Ishikawa (cell line): Measurements from ENCODE around the gene MEPCE.

Experiments used
- CEBPB ChIP-seq: IDR thresholded peaks from 2 replicates; pipeline ENCODE4 v1.6.1; 2012
- CREB1 ChIP-seq: IDR thresholded peaks from 2 replicates; pipeline ENCODE4 v1.6.1; 2012; ENCODE audit warnings: low read depth
- EGR1 ChIP-seq: IDR thresholded peaks from 2 replicates; pipeline ENCODE4 v1.6.1; 2012
- EP300 ChIP-seq: IDR thresholded peaks from 2 replicates; pipeline ENCODE4 v1.6.1; 2012; ENCODE audit warnings: borderline replicate concordance
- FOXM1 ChIP-seq: IDR thresholded peaks from 2 replicates; pipeline ENCODE4 v1.6.1; 2012; ENCODE audit warnings: low read depth, borderline replicate concordance
- NFIC ChIP-seq: IDR thresholded peaks from 2 replicates; pipeline ENCODE4 v1.6.1; 2012
- RAD21 ChIP-seq: IDR thresholded peaks from 2 replicates; pipeline ENCODE4 v1.6.1; 2012; ENCODE audit warnings: low read depth
- TAF1 ChIP-seq: IDR thresholded peaks from 2 replicates; pipeline ENCODE4 v1.6.1; 2012; ENCODE audit warnings: low read depth, mild to moderate bottlenecking
- TEAD4 ChIP-seq: IDR thresholded peaks from 2 replicates; pipeline ENCODE4 v1.6.1; 2012
- YY1 ChIP-seq: IDR thresholded peaks from 2 replicates; pipeline ENCODE4 v1.6.1; 2012; ENCODE audit warnings: low read depth
- ZBTB7A ChIP-seq: IDR thresholded peaks from 2 replicates; pipeline ENCODE4 v1.6.1; 2012; ENCODE audit warnings: low read depth
- TF ChIP-seq, protein P1 (sequence below): IDR thresholded peaks from 2 replicates; pipeline ENCODE4 v1.6.1; 2012; ENCODE audit warnings: low read depth, mild to moderate bottlenecking
- TF ChIP-seq, protein P2 (sequence below): IDR thresholded peaks from 2 replicates; pipeline ENCODE4 v1.6.1; 2012
- TF ChIP-seq, protein P3 (sequence below): IDR thresholded peaks from 2 replicates; pipeline ENCODE4 v1.6.1; 2012

DNA sequence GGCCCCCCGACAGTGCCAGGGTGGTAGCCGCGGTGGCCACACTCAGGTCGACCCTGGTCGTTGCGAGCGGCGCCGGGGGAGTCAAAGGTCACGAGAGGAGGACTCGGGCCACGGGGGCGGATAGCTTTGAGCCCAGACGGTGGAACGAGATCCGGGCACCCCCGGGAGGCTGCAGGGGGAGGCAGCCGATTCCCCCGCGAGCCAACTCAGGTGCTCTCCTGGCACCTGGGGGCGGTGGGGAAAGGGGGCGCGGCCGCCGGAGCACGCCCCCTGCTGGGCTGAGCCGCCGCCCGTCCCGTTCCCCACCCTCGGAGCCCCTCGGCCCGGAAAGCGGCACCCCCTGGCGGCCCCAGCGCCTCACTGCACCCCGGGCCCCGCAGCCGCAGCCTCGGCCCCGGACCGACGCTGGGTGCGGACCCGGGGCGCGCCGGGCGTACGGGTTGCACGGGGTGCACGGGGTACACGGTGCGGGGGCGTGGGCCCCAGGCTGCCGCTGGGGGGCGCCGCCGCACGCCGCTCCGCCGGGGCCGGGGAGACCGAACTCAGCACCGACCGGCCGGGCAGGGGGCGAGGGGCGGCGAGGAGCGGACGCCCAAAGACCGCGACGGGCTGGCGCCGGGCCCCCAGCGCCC is 53.6 kb downstream of the MEPCE start:
- TF ChIP-seq YY1 (no peak), NFIC (no peak), EGR1 (peak; percentile 61), RAD21 (peak; percentile 39; the same call in 1 of the 2 replicates), ZBTB7A (peak; percentile 97), EP300 (no peak), TAF1 (0 out of 2 replicates have a peak, but pooled peaks have one; percentile 4), FOXM1 (no peak), TEAD4 (no peak), CREB1 (no peak), CEBPB (no peak)
- TF ChIP-seq, protein P1, sequence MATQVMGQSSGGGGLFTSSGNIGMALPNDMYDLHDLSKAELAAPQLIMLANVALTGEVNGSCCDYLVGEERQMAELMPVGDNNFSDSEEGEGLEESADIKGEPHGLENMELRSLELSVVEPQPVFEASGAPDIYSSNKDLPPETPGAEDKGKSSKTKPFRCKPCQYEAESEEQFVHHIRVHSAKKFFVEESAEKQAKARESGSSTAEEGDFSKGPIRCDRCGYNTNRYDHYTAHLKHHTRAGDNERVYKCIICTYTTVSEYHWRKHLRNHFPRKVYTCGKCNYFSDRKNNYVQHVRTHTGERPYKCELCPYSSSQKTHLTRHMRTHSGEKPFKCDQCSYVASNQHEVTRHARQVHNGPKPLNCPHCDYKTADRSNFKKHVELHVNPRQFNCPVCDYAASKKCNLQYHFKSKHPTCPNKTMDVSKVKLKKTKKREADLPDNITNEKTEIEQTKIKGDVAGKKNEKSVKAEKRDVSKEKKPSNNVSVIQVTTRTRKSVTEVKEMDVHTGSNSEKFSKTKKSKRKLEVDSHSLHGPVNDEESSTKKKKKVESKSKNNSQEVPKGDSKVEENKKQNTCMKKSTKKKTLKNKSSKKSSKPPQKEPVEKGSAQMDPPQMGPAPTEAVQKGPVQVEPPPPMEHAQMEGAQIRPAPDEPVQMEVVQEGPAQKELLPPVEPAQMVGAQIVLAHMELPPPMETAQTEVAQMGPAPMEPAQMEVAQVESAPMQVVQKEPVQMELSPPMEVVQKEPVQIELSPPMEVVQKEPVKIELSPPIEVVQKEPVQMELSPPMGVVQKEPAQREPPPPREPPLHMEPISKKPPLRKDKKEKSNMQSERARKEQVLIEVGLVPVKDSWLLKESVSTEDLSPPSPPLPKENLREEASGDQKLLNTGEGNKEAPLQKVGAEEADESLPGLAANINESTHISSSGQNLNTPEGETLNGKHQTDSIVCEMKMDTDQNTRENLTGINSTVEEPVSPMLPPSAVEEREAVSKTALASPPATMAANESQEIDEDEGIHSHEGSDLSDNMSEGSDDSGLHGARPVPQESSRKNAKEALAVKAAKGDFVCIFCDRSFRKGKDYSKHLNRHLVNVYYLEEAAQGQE: no peak
- TF ChIP-seq, protein P2, sequence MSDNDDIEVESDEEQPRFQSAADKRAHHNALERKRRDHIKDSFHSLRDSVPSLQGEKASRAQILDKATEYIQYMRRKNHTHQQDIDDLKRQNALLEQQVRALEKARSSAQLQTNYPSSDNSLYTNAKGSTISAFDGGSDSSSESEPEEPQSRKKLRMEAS: peak; percentile 25; the same call in 1 of the 2 replicates
- TF ChIP-seq, protein P3, sequence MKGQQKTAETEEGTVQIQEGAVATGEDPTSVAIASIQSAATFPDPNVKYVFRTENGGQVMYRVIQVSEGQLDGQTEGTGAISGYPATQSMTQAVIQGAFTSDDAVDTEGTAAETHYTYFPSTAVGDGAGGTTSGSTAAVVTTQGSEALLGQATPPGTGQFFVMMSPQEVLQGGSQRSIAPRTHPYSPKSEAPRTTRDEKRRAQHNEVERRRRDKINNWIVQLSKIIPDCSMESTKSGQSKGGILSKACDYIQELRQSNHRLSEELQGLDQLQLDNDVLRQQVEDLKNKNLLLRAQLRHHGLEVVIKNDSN: no peak
